ENCODE results near the gene GATAD1. TPM values are rescaled to one million over a fixed set of nuclear protein-coding genes. Genes with fewer than 3 reads are reported as not detected.

The GATAD1 gene
- polyA plus RNA-seq, 1 of the 3 experiments (the other 2 are of a cell fraction): 30.6 TPM

- no peaks in the 10 kb centered on the region for H3K27me3 ChIP-seq (ENCODE audit: insufficient read depth)
- no peak for DNase-seq
- H3F3A ChIP-seq (replicated peaks; ENCODE audit: insufficient read depth): peaks cover 10% of the 10 kb centered on the region
- H3K36me3 ChIP-seq (replicated peaks in 1 of 2; ENCODE audit: control insufficient read depth in 1 of 2, insufficient read depth in 2 of 2, low read length in 1 of 2): peaks cover 66 to 72% of the 10 kb centered on the region in 2 experiments
- H3K4me2 ChIP-seq: no peak overlapping the region
- H3K4me1 ChIP-seq (ENCODE audit: control insufficient read depth in 1 of 2, insufficient read depth in 2 of 2, low read depth in 1 of 2, low read length in 1 of 2): no peaks in the 10 kb centered on the region
- H2AFZ ChIP-seq (ENCODE audit: low read depth): no peak overlapping the region
- no peaks in the 10 kb centered on the region; the same call in 1 of the 2 replicates for H3K9me2 ChIP-seq
- no peak overlapping the region for H3K4me3 ChIP-seq (ENCODE audit: low read depth in 2 of 2, low read length in 1 of 2)
- no peaks in the 10 kb centered on the region for H3K9me3 ChIP-seq
- H4K20me1 ChIP-seq (ENCODE audit: insufficient read depth): no peaks in the 10 kb centered on the region
- H3K27ac ChIP-seq (ENCODE audit: low read depth in 2 of 2, low read length in 1 of 2): no peak overlapping the region
- ChIA-PET CTCF (interaction anchor here (0.5 to 1.8 kb wide), 4 partner anchors 27 to 1947 kb away, joined by 3 to 6 read pairs (median 5); partner anchors contain the start of genes GATAD1, PEX1 and RBM48), POLR2A (no interaction called here)
- TF ChIP-seq POLR2AphosphoS5 (IDR thresholded peaks at IDR 0.05; ENCODE audit: low read depth, low read length) (no peak), ELF1 (IDR thresholded peaks at IDR 0.05) (no peak), EZH2phosphoT487 (IDR thresholded peaks at IDR 0.05; ENCODE audit: borderline replicate concordance, low read depth) (no peak), FOXM1 (IDR thresholded peaks at IDR 0.05; ENCODE audit: low read depth) (no peak), TCF12 (IDR thresholded peaks at IDR 0.05) (no peak), YY1 (IDR thresholded peaks at IDR 0.05; ENCODE audit: low read depth) (no peak), IRF3 (IDR thresholded peaks at IDR 0.05; ENCODE audit: low read depth, low read length) (no peak), PBX3 (IDR thresholded peaks at IDR 0.05) (no peak), GATA2 (CRISPR knock-in tag; IDR thresholded peaks at IDR 0.05) (no peak), RAD21 (IDR thresholded peaks at IDR 0.05; ENCODE audit: low read length) (no peak), RCOR1 (IDR thresholded peaks at IDR 0.05; ENCODE audit: low read length) (no peak), MEF2A (IDR thresholded peaks at IDR 0.05; ENCODE audit: borderline replicate concordance, low read depth) (no peak), ZBTB33 (IDR thresholded peaks at IDR 0.05; ENCODE audit: borderline replicate concordance, low read depth) (no peak), SMC3 (IDR thresholded peaks at IDR 0.05; ENCODE audit: low read depth, low read length) (no peak), TAF1 (IDR thresholded peaks at IDR 0.05; ENCODE audit: borderline replicate concordance, low read depth, low read length) (no peak), TEAD4 (IDR thresholded peaks at IDR 0.05; ENCODE audit: borderline replicate concordance, insufficient read depth) (no peak), RXRA (IDR thresholded peaks at IDR 0.05; ENCODE audit: borderline replicate concordance, low read depth) (no peak), MXI1 (IDR thresholded peaks at IDR 0.05; ENCODE audit: low read depth, low read length) (no peak), FOXJ3 (CRISPR knock-in tag; IDR thresholded peaks at IDR 0.05) (no peak), USF1 (IDR thresholded peaks at IDR 0.05; ENCODE audit: borderline replicate concordance, low read depth) (no peak)
- H3K9ac ChIP-seq: no peak overlapping the region
- H3K79me2 ChIP-seq (ENCODE audit: insufficient read depth): no peaks in the 10 kb centered on the region
Measured at GRCh38 chr7:92487804-92488203, 40.5 kb downstream of the GATAD1 start.

Measured in SK-N-SH (cell line).